Midbrain (tissue), 1 donor: ENCODE results near the gene EEFSEC.
A peak's percentile ranks its signal among the peaks of the same experiment; 100 is the strongest.

Experiments used
- DNase-seq: peaks from one replicate; lab custom pipeline; 2025; lab: John Stamatoyannopoulos, UW

Gene EEFSEC

DNA sequence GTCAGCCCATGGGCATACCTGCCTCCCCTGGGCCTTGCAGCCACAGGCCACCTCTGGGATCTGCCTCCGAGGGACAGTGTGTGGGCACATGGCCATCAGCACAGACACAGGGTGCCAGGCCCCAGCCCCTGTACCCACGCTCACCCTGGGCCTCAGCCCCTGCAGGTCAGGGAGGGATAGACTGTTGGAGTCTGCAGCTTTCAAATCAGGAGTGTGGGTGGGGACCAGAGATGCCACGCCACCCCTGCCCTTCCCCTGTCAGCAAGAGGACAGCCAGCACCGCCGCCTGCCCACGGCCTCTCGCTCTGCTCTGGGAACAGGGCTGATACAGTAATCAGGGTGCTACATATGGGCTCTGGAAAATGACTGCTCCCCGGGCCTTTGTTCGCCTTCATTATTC is 240.8 kb downstream of the EEFSEC start:
- no peak for DNase-seq

DNA sequence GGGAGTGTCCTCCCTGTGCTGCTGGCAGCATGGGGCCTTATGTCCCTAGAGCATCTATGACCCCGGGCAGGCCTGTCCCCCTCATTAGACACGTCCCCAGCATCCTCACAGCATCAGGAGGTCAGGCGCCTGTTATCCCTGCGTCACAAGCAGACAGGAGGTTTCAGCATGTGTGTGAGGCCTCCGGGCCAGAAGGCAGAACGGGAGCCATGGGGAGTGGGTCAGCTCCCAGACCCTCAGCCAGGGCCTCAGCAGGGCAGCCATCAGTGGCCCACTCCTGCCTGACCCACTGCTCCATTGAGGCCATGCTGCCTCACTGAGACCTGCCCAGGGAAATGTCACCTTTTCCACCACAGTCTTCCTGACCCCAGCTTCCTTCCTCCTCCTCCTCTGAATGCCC is 241.8 kb downstream of the EEFSEC start:
- DNase-seq: no peak

DNA sequence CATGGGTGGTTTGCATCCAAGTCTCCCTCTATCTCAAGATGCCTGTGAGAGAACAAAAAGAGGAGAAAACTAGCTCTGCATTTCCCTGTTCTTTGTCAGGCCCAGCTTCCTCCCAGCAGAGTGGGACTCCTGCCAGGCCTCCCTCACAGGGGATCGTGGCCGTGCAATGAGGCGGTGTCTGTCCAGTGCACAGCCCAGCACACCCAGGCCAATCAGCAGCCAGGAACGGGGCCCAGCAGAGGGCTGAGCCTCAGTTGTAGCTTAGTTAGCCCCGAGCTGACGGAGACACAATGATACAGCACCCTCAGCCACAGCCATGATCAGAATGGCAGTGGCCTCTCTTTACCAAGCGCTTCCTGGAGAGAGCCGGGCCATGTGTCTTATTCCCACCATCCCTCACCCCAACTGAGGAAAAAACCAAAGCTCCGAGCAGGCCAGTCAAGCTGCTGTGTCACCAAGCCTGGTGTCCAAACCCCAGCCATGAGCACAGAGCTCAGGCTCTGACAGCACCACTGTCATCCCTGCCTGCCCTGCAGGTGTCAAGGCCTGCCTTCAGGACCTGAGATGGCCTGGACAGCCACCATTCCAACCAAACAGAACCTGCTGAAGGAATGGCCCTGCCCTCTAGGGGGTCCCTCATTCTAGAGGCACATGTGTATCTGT is 242.3 kb downstream of the EEFSEC start:
- DNase-seq: peak; percentile 6

- no peak for DNase-seq
These were observed 244.2 kb downstream of the EEFSEC start for GRCh38 chr3:128397484-128397883.

- no peak for DNase-seq
These were observed 245.3 kb downstream of the EEFSEC start for GRCh38 chr3:128398586-128398985.

GRCh38 chr3:128399221-128399915 is 246.1 kb downstream of the EEFSEC start:
- no peak for DNase-seq

DNA sequence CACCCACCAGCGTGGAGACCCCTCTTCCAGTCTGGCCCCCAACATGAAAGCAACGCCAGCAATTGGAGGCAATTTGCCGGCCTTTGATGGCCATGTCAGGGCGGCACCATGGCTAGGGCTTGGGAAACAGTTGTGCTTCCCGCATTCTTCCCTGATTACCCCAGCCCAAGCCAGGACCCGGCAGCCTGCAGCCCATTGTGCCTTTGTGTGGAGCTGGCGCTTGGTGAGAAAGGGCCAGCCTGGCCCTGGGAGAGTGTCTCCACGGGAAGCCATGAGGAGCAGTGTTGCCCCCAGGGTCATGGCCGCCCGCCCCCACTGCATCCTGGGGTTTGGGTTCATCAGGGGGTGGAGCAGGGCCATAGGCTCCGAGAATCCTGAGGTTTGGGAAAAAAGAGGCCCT is 247.4 kb downstream of the EEFSEC start:
- no peak for DNase-seq

DNA sequence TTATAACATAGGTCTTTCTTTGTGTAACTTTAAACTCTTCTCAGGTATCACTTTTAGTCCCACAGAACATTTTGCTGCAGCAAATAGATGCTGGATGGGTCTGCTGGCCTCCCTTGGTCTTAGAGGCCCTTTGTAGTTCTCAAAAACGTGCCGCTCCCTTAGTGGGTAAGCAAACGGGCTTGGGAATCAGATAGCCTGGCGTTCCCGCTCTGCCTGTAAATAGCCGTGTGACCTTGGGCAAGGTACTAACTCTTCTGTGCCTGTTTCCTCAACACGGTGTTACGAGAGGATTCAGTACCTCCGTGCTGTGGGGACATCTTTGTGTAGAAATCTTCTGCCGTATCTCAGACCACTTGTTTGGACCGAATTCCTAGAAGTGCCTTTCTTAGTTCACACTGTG is 249.0 kb downstream of the EEFSEC start:
- DNase-seq: no peak

DNA sequence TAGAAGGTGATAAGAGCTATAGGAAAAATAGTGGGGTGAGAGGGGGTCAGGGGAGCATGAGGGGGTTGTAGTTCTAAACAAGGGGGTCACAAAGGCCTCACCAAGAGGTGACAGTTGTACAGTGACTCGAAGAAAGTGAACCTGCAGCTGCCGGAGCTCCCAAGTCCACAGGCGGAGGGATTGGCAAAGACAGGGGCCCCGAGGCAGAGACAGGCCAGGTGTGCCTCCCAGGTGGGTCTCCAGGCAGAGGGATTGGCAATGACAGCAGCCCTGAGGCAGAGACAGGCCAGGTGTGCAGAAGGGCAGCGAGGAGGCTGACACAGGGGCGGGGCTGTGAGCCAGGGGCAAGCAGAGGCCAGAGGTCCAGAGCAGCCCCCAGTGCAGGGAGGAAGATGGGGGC is 249.7 kb downstream of the EEFSEC start:
- no peak for DNase-seq

DNA sequence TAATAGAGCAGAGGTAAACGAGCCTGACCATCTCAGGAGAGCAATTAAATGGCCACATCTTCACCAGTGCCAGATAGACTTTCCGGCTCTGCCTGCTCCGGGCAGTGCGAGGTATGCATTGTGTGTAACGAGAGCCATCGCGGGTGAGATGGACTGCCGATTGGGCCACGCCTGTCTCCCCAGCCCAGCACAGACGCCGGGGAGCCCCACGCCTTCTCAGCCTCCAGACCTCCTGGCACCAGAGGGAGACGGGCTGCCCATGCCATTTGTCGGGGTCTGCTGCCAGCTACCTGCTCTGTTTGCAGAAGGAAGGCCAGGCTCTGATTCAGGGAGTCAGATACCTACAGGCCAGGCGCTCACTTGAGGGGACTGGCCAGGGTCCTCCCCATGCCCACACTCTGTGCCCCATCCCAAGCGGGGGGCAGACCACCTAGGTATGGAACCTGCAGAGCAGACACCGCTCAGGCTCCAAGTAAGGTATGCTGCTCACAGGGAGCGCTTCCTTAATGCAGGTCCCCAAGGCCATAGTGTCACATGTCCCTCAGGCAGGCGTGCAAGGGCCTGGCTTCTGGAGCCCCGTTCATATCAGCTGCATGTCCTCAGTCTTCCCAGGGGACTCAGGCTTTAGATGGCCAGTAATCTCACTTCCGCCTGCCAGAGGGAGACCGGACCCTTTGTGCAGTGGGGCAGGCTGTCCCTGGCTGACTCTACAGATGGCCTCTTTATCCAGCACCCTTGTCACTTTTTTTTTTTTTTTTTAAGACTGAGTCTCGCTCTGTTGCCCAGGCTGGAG is 251.2 kb downstream of the EEFSEC start:
- no peak for DNase-seq

DNA sequence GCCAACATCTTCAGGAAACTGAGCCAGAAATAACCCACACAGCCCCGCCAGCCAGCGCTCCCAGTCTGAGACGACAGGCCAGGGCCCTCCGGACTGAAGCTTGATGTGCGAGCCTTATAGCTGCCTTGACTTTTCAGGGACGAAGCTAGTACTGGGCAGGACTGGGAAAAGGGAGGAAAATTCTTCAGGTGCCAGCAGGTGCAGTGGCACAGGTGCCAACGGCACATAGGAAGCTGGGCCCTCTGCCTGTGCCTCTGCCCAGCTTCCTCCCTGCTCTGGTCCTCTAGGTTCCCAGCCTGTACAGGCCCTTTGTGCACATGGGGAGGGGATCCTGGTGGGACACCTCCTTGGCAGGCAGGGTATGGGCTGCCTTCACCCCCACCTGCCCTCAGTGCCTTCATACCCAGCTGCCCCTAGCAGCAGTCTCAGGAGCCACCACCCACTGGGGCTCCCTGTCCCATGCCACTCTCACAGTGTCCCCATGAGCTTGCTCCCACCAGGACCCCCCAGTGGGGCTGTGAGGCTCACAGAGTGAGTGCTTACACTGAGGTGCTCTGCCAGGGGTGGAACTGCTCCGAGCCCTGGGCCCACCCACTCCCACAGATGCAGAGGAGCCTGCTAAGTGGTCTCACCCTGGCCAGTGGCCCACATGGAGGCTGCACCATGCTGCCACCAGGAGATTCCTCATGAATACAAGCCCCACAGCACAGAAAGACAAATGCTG is 252.4 kb downstream of the EEFSEC start:
- no peak for DNase-seq

GRCh38 chr3:128407247-128407646 is 254.0 kb downstream of the EEFSEC start:
- DNase-seq: no peak

GRCh38 chr3:128408012-128408692 is 254.9 kb downstream of the EEFSEC start:
- no peak for DNase-seq

DNA sequence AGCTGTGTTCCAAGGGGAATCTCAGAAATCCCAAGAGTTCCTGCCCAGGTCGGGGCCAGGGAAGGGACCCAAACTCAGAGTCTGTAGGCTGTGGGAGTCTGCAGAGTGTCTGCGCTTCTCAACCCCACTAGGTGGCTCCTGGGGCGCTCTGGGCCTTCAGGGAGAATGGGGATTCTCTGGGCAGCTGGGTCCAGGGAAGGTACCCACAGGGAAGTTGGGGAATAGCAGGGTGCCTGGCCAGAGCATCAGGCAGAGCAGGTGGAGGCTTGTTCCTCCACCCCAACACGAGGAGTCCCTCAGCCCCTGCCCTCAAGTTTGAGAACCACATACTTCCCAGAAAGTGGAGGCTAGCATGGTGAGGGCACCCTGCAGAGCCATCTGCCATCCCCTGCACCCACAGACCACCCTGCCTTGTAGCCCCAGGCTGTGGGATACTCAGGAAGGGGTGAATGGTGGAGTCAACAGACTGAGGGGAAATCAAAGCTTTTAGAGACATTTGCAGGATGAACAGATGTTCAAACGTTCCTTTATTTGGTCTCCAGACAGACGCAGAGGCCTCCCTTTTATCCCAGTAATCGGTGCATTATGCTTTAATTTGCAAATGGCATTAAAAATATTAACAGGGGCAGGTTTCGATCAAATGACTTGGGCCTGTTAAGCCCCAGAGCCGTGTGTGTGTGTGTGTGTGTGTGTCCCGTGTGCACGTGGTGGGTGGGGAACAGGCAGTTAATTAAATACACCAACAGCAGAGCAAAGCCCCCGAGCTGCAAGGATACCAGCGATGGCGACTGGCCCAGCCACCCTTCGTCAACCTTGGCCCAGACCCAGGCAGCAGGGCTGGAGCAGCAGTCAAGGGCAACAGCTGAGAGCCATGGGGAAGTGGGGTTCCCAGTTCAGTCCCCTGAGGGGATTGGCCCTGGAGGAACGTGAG is 255.7 kb downstream of the EEFSEC start:
- no peak for DNase-seq

DNA sequence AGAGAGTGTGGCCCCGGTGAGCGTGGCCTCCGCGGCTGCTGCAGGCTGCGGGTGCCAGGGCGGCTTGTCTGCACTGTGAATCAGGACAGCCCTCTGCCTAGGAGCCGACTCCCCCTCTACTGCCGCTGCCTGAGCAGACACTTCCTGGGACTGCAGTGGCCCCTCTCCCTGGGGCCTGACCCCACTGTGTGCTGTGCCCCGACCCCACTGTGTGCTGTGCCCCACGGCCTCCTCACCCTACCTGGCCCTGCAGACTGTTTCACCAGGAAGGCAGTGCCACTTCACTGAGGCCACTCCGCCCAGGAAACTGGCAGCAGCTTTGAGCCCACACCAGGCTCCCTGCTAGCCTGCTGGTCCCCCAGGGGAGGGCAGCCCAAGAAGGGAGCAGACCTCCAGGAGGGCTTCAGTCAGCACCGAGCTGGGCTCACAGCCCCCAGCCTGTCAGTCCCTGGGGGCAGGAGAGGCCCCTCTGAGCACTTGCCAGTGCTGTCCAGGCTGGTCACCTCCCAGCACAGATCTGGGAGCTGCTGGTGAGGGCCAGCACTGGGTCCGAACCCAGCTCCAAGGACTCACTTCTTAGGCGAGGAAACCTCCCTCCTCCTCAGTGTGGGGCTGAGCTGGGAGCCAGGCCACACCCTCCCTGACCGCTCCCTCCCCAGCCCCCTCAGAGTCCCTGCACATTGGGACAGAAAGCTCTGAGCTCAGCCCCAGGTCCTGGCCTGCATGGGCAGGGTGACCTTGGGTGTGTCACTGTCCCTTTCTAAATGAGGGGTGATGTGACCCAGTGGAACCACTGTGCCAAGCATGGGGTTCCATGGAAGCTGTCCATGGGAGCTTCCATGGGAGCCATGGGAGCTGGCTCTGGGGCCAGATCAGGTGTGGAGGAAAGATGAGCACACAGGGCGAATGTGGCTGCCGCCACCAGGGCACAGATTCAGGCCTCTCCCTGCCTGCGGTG is 256.6 kb downstream of the EEFSEC start:
- no peak for DNase-seq

DNA sequence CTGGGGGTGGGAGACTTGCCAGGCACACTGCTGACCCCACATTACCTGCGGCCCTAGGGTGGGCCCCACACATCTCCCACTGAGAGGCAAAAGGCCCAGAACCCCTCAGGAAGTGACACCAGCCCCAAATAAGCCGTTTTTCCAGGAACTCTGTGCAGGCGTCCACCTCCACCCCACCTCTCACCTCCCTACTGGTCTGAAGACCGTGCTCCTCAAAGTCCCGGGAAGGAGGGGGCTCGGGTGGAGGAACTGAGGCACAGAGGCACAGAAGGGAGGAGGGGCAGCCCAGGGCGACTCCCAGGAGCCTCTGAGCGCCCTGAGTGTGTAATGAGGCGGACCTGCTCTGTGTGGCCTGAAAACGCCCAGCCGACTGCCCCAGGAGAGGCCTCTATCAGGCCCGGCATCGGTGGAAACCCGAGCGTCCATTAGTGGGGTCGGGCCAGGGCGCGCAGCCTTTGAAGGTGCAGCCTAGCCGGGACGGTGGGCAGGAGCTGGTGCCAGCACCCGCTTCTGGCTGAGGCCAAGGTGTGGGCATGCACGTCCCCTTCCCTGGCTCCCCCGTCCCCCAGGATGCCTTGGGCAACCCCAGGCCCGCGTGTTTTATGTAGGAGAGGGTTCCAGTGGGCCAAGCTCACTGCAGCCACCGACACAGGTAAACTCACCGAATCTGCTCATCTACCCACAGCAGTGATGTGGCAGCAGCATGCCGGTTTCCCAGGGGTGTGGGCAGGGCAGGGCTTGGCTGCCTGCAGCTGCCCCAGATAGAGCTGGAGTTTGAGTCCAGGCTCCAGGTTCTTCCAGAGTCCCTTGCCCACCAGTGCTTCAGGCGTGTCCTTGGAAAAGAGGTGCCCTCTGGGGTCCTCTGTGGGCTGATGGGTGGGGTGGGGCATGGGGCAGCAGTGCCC is 257.6 kb downstream of the EEFSEC start:
- DNase-seq: no peak

- DNase-seq: no peak
These were observed 258.3 kb downstream of the EEFSEC start for GRCh38 chr3:128411574-128412064.
